Measurements from ENCODE around the gene RAB11FIP4. TPM values are rescaled to one million over a fixed set of nuclear protein-coding genes. Genes with fewer than 3 reads are reported as not detected.

The RAB11FIP4 gene
- total and polyA plus RNA-seq, 12 donors: 1.6 to 13.9 (median 8.4) TPM

- ATAC-seq (no peak), DNase-seq (no peak)
- Histone ChIP-seq H3K4me1 (peaks cover 0 to 8% (median 0%) of the 10 kb centered on the region in 9 donors), H3K4me3 (no peak overlapping the region), H3K27ac (no peak overlapping the region), H3K27me3 (peaks cover 0 to 38% (median 36%) of the 10 kb centered on the region in 7 donors), H3K9me3 (no peaks in the 10 kb centered on the region), H3K36me3 (no peaks in the 10 kb centered on the region)
- 39 to 42% methylated on average over 12 of the region's 12 CpGs for WGBS, 2 donors
- TF ChIP-seq CTCF (IDR thresholded peaks at IDR 0.05): no peak
- intact Hi-C loops (cut with DNase I): loop anchor here in 2 of 10 donors (5.0 to 10.0 kb wide), 2 partner anchors 96 to 414 kb away; no protein-coding TSS in a partner anchor
Observed at GRCh38 chr17:31431098-31431851, 39.8 kb downstream of the RAB11FIP4 start.

GRCh38 chr17:31431852-31432658 lies 40.6 kb downstream of the RAB11FIP4 start:
- 65 to 71% methylated on average over 15 to 16 of the region's 16 CpGs for WGBS, 2 donors
- no peak for ATAC-seq
- Histone ChIP-seq H3K27ac (no peak overlapping the region), H3K4me3 (no peak overlapping the region), H3K36me3 (no peaks in the 10 kb centered on the region), H3K9me3 (no peaks in the 10 kb centered on the region), H3K4me1 (peaks cover 0 to 8% (median 0%) of the 10 kb centered on the region in 9 donors), H3K27me3 (peaks cover 0 to 38% (median 36%) of the 10 kb centered on the region in 7 donors)
- no peak for TF ChIP-seq CTCF (IDR thresholded peaks at IDR 0.05)
- intact Hi-C loops (cut with DNase I): loop anchor here in 2 of 10 donors (5.0 to 10.0 kb wide), 2 partner anchors 95 to 413 kb away; no protein-coding TSS in a partner anchor
- no peak for DNase-seq

- Histone ChIP-seq H3K36me3 (no peaks in the 10 kb centered on the region), H3K4me3 (no peak overlapping the region), H3K9me3 (no peaks in the 10 kb centered on the region), H3K4me1 (peaks cover 0 to 8% (median 0%) of the 10 kb centered on the region in 9 donors), H3K27ac (no peak overlapping the region), H3K27me3 (peaks cover 0 to 38% (median 36%) of the 10 kb centered on the region in 7 donors)
- TF ChIP-seq CTCF (IDR thresholded peaks at IDR 0.05): no peak
- WGBS, 2 donors: 54 to 56% methylated on average over 14 of the region's 14 CpGs
- no peak for ATAC-seq
- DNase-seq: no peak
- intact Hi-C loops (cut with DNase I): loop anchor here in 2 of 10 donors (5.0 to 10.0 kb wide), 2 partner anchors 94 to 412 kb away; no protein-coding TSS in a partner anchor
Observed at GRCh38 chr17:31433091-31433790, 41.8 kb downstream of the RAB11FIP4 start.

All from heart right ventricle (tissue), 16 donors.